Endothelial cell of umbilical vein (primary cell): ENCODE data around the gene OR10G2. TPM values are rescaled to one million over a fixed set of nuclear protein-coding genes. Genes with fewer than 3 reads are reported as not detected.
A peak's percentile ranks its signal among the peaks of the same experiment; 100 is the strongest.

Source experiments
- Bru-seq: library from RNA; stranded (reverse); fragments of 400-500 nt; gene quantifications from one replicate; lab custom pipeline; 2021; lab: Mats Ljungman, UMichigan
- BruChase-seq, 2 experiments: library from RNA; stranded (reverse); fragments of 400-500 nt; gene quantifications; one replicate each; lab custom pipeline; 2021; lab: Mats Ljungman, UMichigan
- BruUV-seq: library from RNA; stranded (reverse); fragments of 400-500 nt; replicated peaks from 2 replicates; lab custom pipeline; 2021; lab: Mats Ljungman, UMichigan
- CTCF ChIA-PET: fragments of 300-600, 350-600 bp; sonication (Branson Sonifier 250); formaldehyde crosslinking; loops from one replicate; lab custom pipeline; 2021; ENCODE audit warnings: antibody characterized with exemption, inconsistent platforms; lab: Charles Lee
- POLR2A ChIA-PET: fragments of 300-600, 350-600 bp; sonication (Branson Sonifier 250); formaldehyde crosslinking; loops from one replicate; lab custom pipeline; 2021; ENCODE audit warnings: antibody characterized with exemption, inconsistent platforms; lab: Charles Lee
- DNase-seq: peaks from one replicate; pipeline ENCODE4 v3.0.0-alpha.2; 2011; ENCODE audit warnings: low read depth, low spot score
- FAIRE-seq: peaks from 2 replicates; lab custom pipeline; 2011; peaks lifted over from hg19 to GRCh38; lab: Jason Lieb, UNC
- H2AFZ ChIP-seq: 2 replicates; pipeline ENCODE4 v1.6.0; 2012; ENCODE audit warnings: low read depth, low read length, control low read depth, inconsistent platforms
- H3K27ac ChIP-seq: 2 replicates; pipeline ENCODE4 v1.5.1; 2011; ENCODE audit warnings: low read depth, mild to moderate bottlenecking, control low read depth, low read length, moderate library complexity; ENCODE audit not compliant: insufficient read depth
- H3K27me3 ChIP-seq, 2 experiments: 2 replicates each; pipeline versions ENCODE4 v1.6.0 to v1.6.1; 2011; ENCODE audit warnings: low read length in 2 of 2, mixed read lengths in 1 of 2; ENCODE audit not compliant: control insufficient read depth in 2 of 2, insufficient read depth in 2 of 2
- H3K36me3 ChIP-seq, 2 experiments: 2 replicates in 1 of 2; 3 replicates in 1 of 2; pipeline ENCODE4 v1.5.1; 2011; ENCODE audit warnings: low read length in 2 of 2, mild to moderate bottlenecking in 1 of 2, moderate library complexity in 1 of 2; ENCODE audit not compliant: control insufficient read depth in 2 of 2, insufficient read depth in 2 of 2; ENCODE audit errors: extremely low read depth in 1 of 2
- H3K4me1 ChIP-seq: 3 replicates; pipeline ENCODE4 v1.5.1; 2011; ENCODE audit warnings: mild to moderate bottlenecking, low read length; ENCODE audit not compliant: control insufficient read depth, insufficient read depth; ENCODE audit errors: extremely low read depth
- H3K4me2 ChIP-seq: 2 replicates; pipeline ENCODE4 v1.6.1; 2011; ENCODE audit warnings: low read length, control low read depth, mixed read lengths; ENCODE audit not compliant: insufficient read depth
- H3K4me3 ChIP-seq, 3 experiments: fragments of 200-600 bp in 1 of 3; sonication (generic), shearing (Covaris generic) in 1 of 3; replicated peaks in 1 of 3; 2 replicates each; pipeline ENCODE4 v1.5.1; 2011 to 2016; ENCODE audit warnings: control low read depth in 3 of 3, low read length in 3 of 3, mild to moderate bottlenecking in 2 of 3, inconsistent platforms in 1 of 3, low read depth in 1 of 3, moderate library complexity in 1 of 3; ENCODE audit not compliant: insufficient read depth in 1 of 3
- H3K79me2 ChIP-seq: 2 replicates; pipeline ENCODE4 v1.6.0; 2012; ENCODE audit warnings: low read length, inconsistent platforms; ENCODE audit not compliant: control insufficient read depth, insufficient read depth
- H3K9ac ChIP-seq: replicated peaks from 2 replicates; pipeline ENCODE3; 2011; ENCODE audit warnings: low read length, control low read depth; ENCODE audit not compliant: insufficient read depth; ENCODE audit errors: extremely low read depth
- H3K9me1 ChIP-seq: replicated peaks from 3 replicates; pipeline ENCODE4 v1.6.0; 2011; ENCODE audit warnings: mild to moderate bottlenecking, low read length; ENCODE audit not compliant: control insufficient read depth, insufficient read depth; ENCODE audit errors: extremely low read depth
- H3K9me3 ChIP-seq: replicated peaks from 2 replicates; pipeline ENCODE4 v1.5.1; 2012; ENCODE audit warnings: low read length, inconsistent platforms; ENCODE audit not compliant: control insufficient read depth, insufficient read depth
- H4K20me1 ChIP-seq: replicated peaks from 2 replicates; pipeline ENCODE3; 2011; ENCODE audit warnings: mild to moderate bottlenecking, low read length; ENCODE audit not compliant: control insufficient read depth, insufficient read depth; ENCODE audit errors: extremely low read depth
- FOS ChIP-seq: IDR thresholded peaks from 2 replicates; pipeline ENCODE4 v1.6.1; 2011; ENCODE audit warnings: mild to moderate bottlenecking, low read length, moderate library complexity, borderline replicate concordance; ENCODE audit not compliant: insufficient read depth
- GATA2 ChIP-seq: IDR thresholded peaks from 2 replicates; pipeline ENCODE4 v1.7.0; 2011; ENCODE audit warnings: low read depth, mild to moderate bottlenecking, moderate library complexity, mixed read lengths, low read length; ENCODE audit not compliant: insufficient read length, insufficient read depth
- JUN ChIP-seq: IDR thresholded peaks from 2 replicates; pipeline ENCODE4 v1.6.1; 2011; ENCODE audit warnings: borderline replicate concordance, low read depth; ENCODE audit not compliant: insufficient read length, insufficient read depth
- POLR2A ChIP-seq: IDR thresholded peaks from 2 replicates; pipeline ENCODE4 v1.6.1; 2012; ENCODE audit warnings: low read depth, mild to moderate bottlenecking, control low read depth, low read length
- dilution Hi-C: fragments of 300-500 bp; cut with MboI; formaldehyde crosslinking; loops from one replicate; pipeline ENCODE4 v1.15.0; 2019; ENCODE audit warnings: low sequenced_read_pairs; ENCODE audit not compliant: extremely low pct_ligation_motif_present
- intact Hi-C: fragments of 100-400 bp; cut with micrococcal nuclease; formaldehyde crosslinking; loops from one replicate; pipeline ENCODE4 v1.10.0; 2022
- long read RNA-seq: library from polyadenylated mRNA; stranded (forward); transcript quantifications from one replicate; pipeline ENCODE4 v2.0.0, GENCODE V29; 2021
- polyA minus RNA-seq, 3 experiments: library from RNA; depleted of rRNA, polyadenylated mRNA; stranded (reverse); fragments of >200 nt; gene quantifications; 1 replicate in 1 of 3; 2 replicates in 2 of 3; pipeline ENCODE4 v1.2.3, GENCODE V29; 2011
- polyA plus RNA-seq, 4 experiments: library from polyadenylated mRNA; depleted of rRNA in 3 of 4; stranded (reverse) in 3 of 4; unstranded in 1 of 4; fragments of >200 nt; gene quantifications; 2 replicates each; pipeline versions ENCODE4 v1.2.1 to v1.2.3, GENCODE V29; 2011 to 2012; ENCODE audit warnings: missing spikeins in 1 of 4
- total RNA-seq: library from RNA; stranded (reverse); gene quantifications from 2 replicates; pipeline ENCODE4 v1.2.3, GENCODE V29; 2021
- TF ChIP-seq, protein P1 (sequence below), 2 donors: IDR thresholded peaks; 1 replicate in 1 of 2; 2 replicates in 1 of 2; pipeline ENCODE4 v1.5.1; 2011; ENCODE audit warnings: low read length in 2 of 2, mild to moderate bottlenecking in 2 of 2, moderate library complexity in 2 of 2, control low read depth in 1 of 2, inconsistent platforms in 1 of 2, low read depth in 1 of 2; ENCODE audit not compliant: insufficient read depth in 1 of 2; ENCODE audit errors: extremely low read depth in 1 of 2

Gene OR10G2, protein sequence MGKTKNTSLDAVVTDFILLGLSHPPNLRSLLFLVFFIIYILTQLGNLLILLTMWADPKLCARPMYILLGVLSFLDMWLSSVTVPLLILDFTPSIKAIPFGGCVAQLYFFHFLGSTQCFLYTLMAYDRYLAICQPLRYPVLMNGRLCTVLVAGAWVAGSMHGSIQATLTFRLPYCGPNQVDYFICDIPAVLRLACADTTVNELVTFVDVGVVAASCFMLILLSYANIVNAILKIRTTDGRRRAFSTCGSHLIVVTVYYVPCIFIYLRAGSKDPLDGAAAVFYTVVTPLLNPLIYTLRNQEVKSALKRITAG
- not detected in 2 replicates for total RNA-seq
- polyA plus RNA-seq = not detected in 2 replicates
- polyA plus RNA-seq (2011; cell fraction: cytosol; rRNA removed) = not detected in 2 replicates
- not detected in 2 replicates for polyA plus RNA-seq (2011; cell fraction: nucleus; rRNA removed)
- polyA plus RNA-seq (2012) = not detected in 2 replicates
- polyA minus RNA-seq = not detected in 2 replicates
- not detected for polyA minus RNA-seq (2011; cell fraction: cytosol; rRNA and poly(A)+ RNA removed)
- polyA minus RNA-seq (2011; cell fraction: nucleus; rRNA and poly(A)+ RNA removed) = not detected in 2 replicates
- not detected for Bru-seq, nascent RNA
- BruChase-seq, experiment 1, labeled RNA remaining after a 6-hour chase = not detected
- not detected for BruChase-seq, experiment 2, labeled RNA remaining after a 2-hour chase
- long read RNA-seq = 0 reads

DNA sequence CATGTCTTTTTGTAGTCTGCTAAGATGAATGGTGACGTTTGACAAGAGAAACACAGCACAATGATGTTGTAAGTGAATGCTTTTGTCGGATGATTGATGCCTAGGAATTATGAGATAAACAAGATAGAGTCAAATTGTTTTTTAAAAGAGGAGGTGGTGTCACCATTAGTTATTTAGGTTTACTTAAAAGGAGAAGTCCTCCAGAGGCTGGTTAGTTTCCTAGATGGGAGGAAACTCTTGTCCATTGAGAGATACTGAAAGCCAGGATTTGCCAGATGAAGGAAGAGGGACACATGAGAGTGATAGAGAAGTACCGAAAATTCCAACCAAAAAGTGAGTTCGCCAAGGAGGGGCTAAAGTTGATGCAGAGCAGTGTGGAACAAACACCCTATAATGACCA lies at the start of gene OR10G2:
Gene OR10G2 (minus strand): TSS at position 101 of the 400 bp plus-strand sequence. CDS start 98 bp downstream, at position 3.
- intact Hi-C loops (no loop called here), dilution Hi-C loops (no loop called here)
- Histone ChIP-seq H3K79me2 (no peaks in the 10 kb centered on the region), H3K36me3 (no peaks in the 10 kb centered on the region), H3K4me3 (no peak within 1 kb of the TSS), H3K9me1 (no peaks in the 10 kb centered on the region), H3K27me3 (no peaks in the 10 kb centered on the region), H4K20me1 (no peaks in the 10 kb centered on the region), H3K4me1 (no peaks in the 10 kb centered on the region), H2AFZ (no peak within 1 kb of the TSS), H3K9me3 (no peaks in the 10 kb centered on the region), H3K4me2 (no peak within 1 kb of the TSS), H3K9ac (no peak within 1 kb of the TSS), H3K27ac (no peak within 1 kb of the TSS)
- POLR2A ChIA-PET = no interaction called here
- no TSS peak for BruUV-seq
- FAIRE-seq (no peak), DNase-seq (no peak)
- CTCF ChIA-PET = no interaction called here
- TF ChIP-seq POLR2A (no peak), JUN (no peak)

DNA sequence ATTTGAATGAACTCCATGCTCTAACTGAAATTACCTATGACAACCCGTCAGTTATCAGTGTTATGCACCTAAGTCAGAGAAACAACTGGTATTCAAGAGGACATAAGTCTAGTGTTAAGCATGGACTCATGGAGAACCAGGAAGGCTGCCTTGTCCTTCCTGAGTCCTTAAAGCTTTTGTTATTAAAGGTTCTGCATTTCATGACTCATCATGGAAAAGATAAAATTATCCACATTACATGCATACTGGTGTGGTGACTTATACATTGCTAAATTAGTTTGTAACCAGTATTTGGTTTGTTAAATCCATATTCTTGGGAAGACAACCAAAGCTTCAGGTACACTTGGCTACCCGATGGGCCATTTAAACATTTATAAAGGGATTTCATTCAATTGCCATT lies 45.3 kb upstream of the OR10G2 start:
- dilution Hi-C loops = no loop called here
- Histone ChIP-seq H2AFZ (no peak overlapping the region), H3K4me1 (peaks cover 4% of the 10 kb centered on the region), H3K36me3 (no peaks in the 10 kb centered on the region), H3K4me3 (no peak overlapping the region), H3K4me2 (no peak overlapping the region), H4K20me1 (no peaks in the 10 kb centered on the region), H3K27me3 (no peaks in the 10 kb centered on the region), H3K27ac (no peak overlapping the region), H3K9me3 (no peaks in the 10 kb centered on the region), H3K9ac (no peak overlapping the region), H3K79me2 (no peaks in the 10 kb centered on the region), H3K9me1 (no peaks in the 10 kb centered on the region)
- DNase-seq = peak; percentile 50
- CTCF ChIA-PET = no interaction called here
- intact Hi-C loops = no loop called here
- no TSS peak for BruUV-seq
- POLR2A ChIA-PET = no interaction called here
- peak; percentile 70 for FAIRE-seq
- TF ChIP-seq GATA2 (no peak), FOS (peak; percentile 46), JUN (peak; percentile 27)
- TF ChIP-seq, protein P1, sequence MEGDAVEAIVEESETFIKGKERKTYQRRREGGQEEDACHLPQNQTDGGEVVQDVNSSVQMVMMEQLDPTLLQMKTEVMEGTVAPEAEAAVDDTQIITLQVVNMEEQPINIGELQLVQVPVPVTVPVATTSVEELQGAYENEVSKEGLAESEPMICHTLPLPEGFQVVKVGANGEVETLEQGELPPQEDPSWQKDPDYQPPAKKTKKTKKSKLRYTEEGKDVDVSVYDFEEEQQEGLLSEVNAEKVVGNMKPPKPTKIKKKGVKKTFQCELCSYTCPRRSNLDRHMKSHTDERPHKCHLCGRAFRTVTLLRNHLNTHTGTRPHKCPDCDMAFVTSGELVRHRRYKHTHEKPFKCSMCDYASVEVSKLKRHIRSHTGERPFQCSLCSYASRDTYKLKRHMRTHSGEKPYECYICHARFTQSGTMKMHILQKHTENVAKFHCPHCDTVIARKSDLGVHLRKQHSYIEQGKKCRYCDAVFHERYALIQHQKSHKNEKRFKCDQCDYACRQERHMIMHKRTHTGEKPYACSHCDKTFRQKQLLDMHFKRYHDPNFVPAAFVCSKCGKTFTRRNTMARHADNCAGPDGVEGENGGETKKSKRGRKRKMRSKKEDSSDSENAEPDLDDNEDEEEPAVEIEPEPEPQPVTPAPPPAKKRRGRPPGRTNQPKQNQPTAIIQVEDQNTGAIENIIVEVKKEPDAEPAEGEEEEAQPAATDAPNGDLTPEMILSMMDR (IDR thresholded peaks at IDR 0.05; ENCODE audit: extremely low read depth in 1 of 2, insufficient read depth in 1 of 2, low read depth in 1 of 2, low read length in 2 of 2) = no peak
